GM19023 (cell line): Measurements from ENCODE around the gene CCDC148.
"Not testable (repeated sequence)": the region's sequence is repeated elsewhere in the genome, so short reads cannot be mapped to it uniquely, and the experiment has no call there.

Experiments
- ATAC-seq: cut with Tn5 transposase; IDR thresholded peaks from one replicate; pipeline ENCODE4 v1.9.1; 2021; ENCODE audit warnings: mild to moderate bottlenecking, moderate library complexity; ENCODE audit not compliant: unreplicated experiment

CCDC148 gene

GRCh38 chr2:158439062-158439461, 17.5 kb downstream of the CCDC148 start:
- not testable (repeated sequence) for ATAC-seq

GRCh38 chr2:158433716-158434115, 22.8 kb downstream of the CCDC148 start:
- not testable (repeated sequence) for ATAC-seq

GRCh38 chr2:158432117-158432516, 24.4 kb downstream of the CCDC148 start:
- no peak for ATAC-seq

- ATAC-seq: no peak
Observed at GRCh38 chr2:158414538-158414937, 42.0 kb downstream of the CCDC148 start.

GRCh38 chr2:158413581-158413980, 43.0 kb downstream of the CCDC148 start:
- ATAC-seq: no peak

- no peak for ATAC-seq
Observed at GRCh38 chr2:158412206-158412605, 44.3 kb downstream of the CCDC148 start.

GRCh38 chr2:158411748-158412147, 44.8 kb downstream of the CCDC148 start:
- no peak for ATAC-seq

GRCh38 chr2:158410132-158410531, 46.4 kb downstream of the CCDC148 start:
- ATAC-seq: no peak

GRCh38 chr2:158407031-158407430, 49.5 kb downstream of the CCDC148 start:
- ATAC-seq: no peak

- no peak for ATAC-seq
Observed at GRCh38 chr2:158405341-158405740, 51.2 kb downstream of the CCDC148 start.

GRCh38 chr2:158403237-158403636, 53.3 kb downstream of the CCDC148 start:
- ATAC-seq: no peak

GRCh38 chr2:158402665-158403064, 53.9 kb downstream of the CCDC148 start:
- no peak for ATAC-seq

- no peak for ATAC-seq
Observed at GRCh38 chr2:158395166-158395565, 61.4 kb downstream of the CCDC148 start.

- ATAC-seq: no peak
Observed at GRCh38 chr2:158394453-158394852, 62.1 kb downstream of the CCDC148 start.

- no peak for ATAC-seq
Observed at GRCh38 chr2:158393886-158394285, 62.7 kb downstream of the CCDC148 start.

GRCh38 chr2:158392687-158393086, 63.9 kb downstream of the CCDC148 start:
- ATAC-seq: no peak

GRCh38 chr2:158391876-158392275, 64.7 kb downstream of the CCDC148 start:
- no peak for ATAC-seq

- no peak for ATAC-seq
Observed at GRCh38 chr2:158391361-158391760, 65.2 kb downstream of the CCDC148 start.

- no peak for ATAC-seq
Observed at GRCh38 chr2:158388159-158388558, 68.4 kb downstream of the CCDC148 start.

GRCh38 chr2:158385646-158386045, 70.9 kb downstream of the CCDC148 start:
- ATAC-seq: no peak

- no peak for ATAC-seq
Observed at GRCh38 chr2:158381978-158382377, 74.6 kb downstream of the CCDC148 start.

GRCh38 chr2:158381205-158381604, 75.3 kb downstream of the CCDC148 start:
- ATAC-seq: no peak

GRCh38 chr2:158380746-158381145, 75.8 kb downstream of the CCDC148 start:
- no peak for ATAC-seq

GRCh38 chr2:158378926-158379325, 77.6 kb downstream of the CCDC148 start:
- ATAC-seq: no peak
